Trophoblast cell (in vitro differentiated cells and primary cell): ENCODE data around the gene CYP26B1.

Experiments
- DNase-seq, 2 donors: peaks; one replicate each; pipeline ENCODE4 v3.0.0-alpha.2; 2016
- H2AFZ ChIP-seq: 2 replicates; pipeline ENCODE4 v1.6.1; 2013; ENCODE audit warnings: low read length, moderate library complexity, mild to moderate bottlenecking; ENCODE audit not compliant: insufficient read depth, poor library complexity
- H2AK5ac ChIP-seq: 2 replicates; pipeline ENCODE4 v1.6.1; 2013; ENCODE audit warnings: mild to moderate bottlenecking, low read length
- H2BK120ac ChIP-seq: 2 replicates; pipeline ENCODE4 v1.6.1; 2013; ENCODE audit warnings: low read length, mild to moderate bottlenecking, moderate library complexity; ENCODE audit not compliant: insufficient read depth, poor library complexity
- H2BK12ac ChIP-seq: 2 replicates; pipeline ENCODE4 v1.6.1; 2013; ENCODE audit warnings: mild to moderate bottlenecking, low read length, moderate library complexity
- H2BK5ac ChIP-seq: 2 replicates; pipeline ENCODE4 v1.6.1; 2013; ENCODE audit warnings: low read length, low read depth, moderate library complexity, mild to moderate bottlenecking; ENCODE audit not compliant: poor library complexity
- H3K14ac ChIP-seq: 2 replicates; pipeline ENCODE4 v1.6.1; 2013; ENCODE audit warnings: mild to moderate bottlenecking, low read length
- H3K18ac ChIP-seq: 2 replicates; pipeline ENCODE4 v1.6.1; 2013; ENCODE audit warnings: mild to moderate bottlenecking, low read length
- H3K23ac ChIP-seq: 2 replicates; pipeline ENCODE4 v1.6.1; 2013; ENCODE audit warnings: low read length
- H3K27ac ChIP-seq: 2 replicates; pipeline ENCODE4 v1.5.1; 2013; ENCODE audit warnings: low read depth, mild to moderate bottlenecking, inconsistent platforms, low read length, moderate library complexity
- H3K27me3 ChIP-seq: 2 replicates; pipeline ENCODE4 v1.6.1; 2013; ENCODE audit warnings: inconsistent platforms, mild to moderate bottlenecking, low read length, moderate library complexity; ENCODE audit not compliant: insufficient read depth
- H3K36me3 ChIP-seq, 2 experiments: 1 replicate in 1 of 2; 2 replicates in 1 of 2; pipeline ENCODE4 v1.6.1; 2013; ENCODE audit warnings: low read length in 2 of 2, mild to moderate bottlenecking in 2 of 2, moderate library complexity in 1 of 2; ENCODE audit not compliant: insufficient read depth in 2 of 2, control insufficient read depth in 1 of 2
- H3K4ac ChIP-seq: 2 replicates; pipeline ENCODE4 v1.6.1; 2013; ENCODE audit warnings: low read depth, mild to moderate bottlenecking, low read length, moderate library complexity
- H3K4me1 ChIP-seq, 2 experiments: 1 replicate in 1 of 2; 2 replicates in 1 of 2; pipeline ENCODE4 v1.6.1; 2013; ENCODE audit warnings: low read length in 2 of 2, mild to moderate bottlenecking in 2 of 2, moderate library complexity in 1 of 2; ENCODE audit not compliant: insufficient read depth in 2 of 2, control insufficient read depth in 1 of 2
- H3K4me2 ChIP-seq: 2 replicates; pipeline ENCODE4 v1.6.1; 2013; ENCODE audit warnings: inconsistent platforms, mild to moderate bottlenecking, low read length, moderate library complexity
- H3K4me3 ChIP-seq: 2 replicates; pipeline ENCODE4 v1.5.1; 2013; ENCODE audit warnings: mild to moderate bottlenecking, low read depth, low read length, inconsistent platforms
- H3K79me1 ChIP-seq: one replicate; pipeline ENCODE4 v1.6.1; 2013; ENCODE audit warnings: low read length
- H3K79me2 ChIP-seq: 2 replicates; pipeline ENCODE4 v1.6.1; 2013; ENCODE audit warnings: low read length, mild to moderate bottlenecking; ENCODE audit not compliant: control insufficient read depth, insufficient read depth, poor library complexity
- H3K9ac ChIP-seq: 2 replicates; pipeline ENCODE4 v1.6.1; 2013; ENCODE audit warnings: mild to moderate bottlenecking, low read length
- H3K9me3 ChIP-seq: 2 replicates; pipeline ENCODE4 v1.6.1; 2013; ENCODE audit warnings: low read depth, mild to moderate bottlenecking, control low read depth, inconsistent platforms, low read length; ENCODE audit not compliant: insufficient read depth
- H4K12ac ChIP-seq: 2 replicates; pipeline ENCODE4 v1.6.1; 2013; ENCODE audit warnings: low read depth, mild to moderate bottlenecking, low read length, moderate library complexity
- H4K8ac ChIP-seq: 2 replicates; pipeline ENCODE4 v1.6.1; 2013; ENCODE audit warnings: low read depth, mild to moderate bottlenecking, low read length, moderate library complexity
- H4K91ac ChIP-seq: one replicate; pipeline ENCODE4 v1.6.1; 2013; ENCODE audit warnings: low read depth, mild to moderate bottlenecking, low read length, moderate library complexity
- WGBS: extraction: QIAGEN DNeasy Blood & Tissue Kit; methylation state at CpG from one replicate; pipeline ENCODE4 v1.1.7; 2013; ENCODE audit warnings: missing lambda C conversion rate; ENCODE audit not compliant: insufficient read length, insufficient coverage; ENCODE audit errors: extremely low coverage; 5-methylcytosine and 5-hydroxymethylcytosine counted together

The CYP26B1 gene

GRCh38 chr2:72132981-72133720, 14.5 kb downstream of the CYP26B1 start:
- H3K9ac ChIP-seq: no peak overlapping the region
- no peak for DNase-seq
- H3K4me1 ChIP-seq: peaks cover 6% of the 10 kb centered on the region in 2 experiments
- H2BK5ac ChIP-seq: no peak overlapping the region
- H2AFZ ChIP-seq: no peak overlapping the region
- no peak overlapping the region for H3K4ac ChIP-seq
- peaks cover 6% of the 10 kb centered on the region in 2 experiments for H3K36me3 ChIP-seq
- no peak overlapping the region for H3K27ac ChIP-seq
- H3K79me1 ChIP-seq: no peaks in the 10 kb centered on the region
- H2BK12ac ChIP-seq: no peak overlapping the region
- no peak overlapping the region for H4K12ac ChIP-seq
- no peaks in the 10 kb centered on the region for H3K27me3 ChIP-seq
- H3K79me2 ChIP-seq: no peaks in the 10 kb centered on the region
- no peak overlapping the region for H4K91ac ChIP-seq
- H2AK5ac ChIP-seq: no peak overlapping the region
- H3K4me2 ChIP-seq: no peak overlapping the region
- H4K8ac ChIP-seq: no peak overlapping the region
- H3K18ac ChIP-seq: no peak overlapping the region
- no peak overlapping the region for H2BK120ac ChIP-seq
- WGBS: no CpG with 5 or more reads among the region's 29 CpGs
- no peaks in the 10 kb centered on the region for H3K9me3 ChIP-seq
- H3K14ac ChIP-seq: no peak overlapping the region
- H3K4me3 ChIP-seq: no peak overlapping the region
- H3K23ac ChIP-seq: no peak overlapping the region

- Histone ChIP-seq H3K4me2 (no peak overlapping the region), H2AK5ac (no peak overlapping the region), H3K18ac (no peak overlapping the region), H3K79me2 (no peaks in the 10 kb centered on the region), H3K4ac (no peak overlapping the region), H3K27me3 (no peaks in the 10 kb centered on the region), H3K4me1 (no peaks in the 10 kb centered on the region), H3K79me1 (no peaks in the 10 kb centered on the region), H3K4me3 (peak overlapping the region; percentile 1), H3K9ac (no peak overlapping the region), H3K9me3 (no peaks in the 10 kb centered on the region), H4K8ac (no peak overlapping the region), H2BK12ac (no peak overlapping the region), H4K12ac (no peak overlapping the region), H3K36me3 (peaks cover 6% of the 10 kb centered on the region in 2 experiments), H3K23ac (no peak overlapping the region), H2AFZ (no peak overlapping the region), H2BK5ac (no peak overlapping the region), H3K14ac (no peak overlapping the region), H4K91ac (no peak overlapping the region), H3K27ac (no peak overlapping the region), H2BK120ac (no peak overlapping the region)
- DNase-seq: no peak
- no CpG with 5 or more reads among the region's 37 CpGs for WGBS
Measured at GRCh38 chr2:72131916-72132841, 15.5 kb downstream of the CYP26B1 start.

DNA sequence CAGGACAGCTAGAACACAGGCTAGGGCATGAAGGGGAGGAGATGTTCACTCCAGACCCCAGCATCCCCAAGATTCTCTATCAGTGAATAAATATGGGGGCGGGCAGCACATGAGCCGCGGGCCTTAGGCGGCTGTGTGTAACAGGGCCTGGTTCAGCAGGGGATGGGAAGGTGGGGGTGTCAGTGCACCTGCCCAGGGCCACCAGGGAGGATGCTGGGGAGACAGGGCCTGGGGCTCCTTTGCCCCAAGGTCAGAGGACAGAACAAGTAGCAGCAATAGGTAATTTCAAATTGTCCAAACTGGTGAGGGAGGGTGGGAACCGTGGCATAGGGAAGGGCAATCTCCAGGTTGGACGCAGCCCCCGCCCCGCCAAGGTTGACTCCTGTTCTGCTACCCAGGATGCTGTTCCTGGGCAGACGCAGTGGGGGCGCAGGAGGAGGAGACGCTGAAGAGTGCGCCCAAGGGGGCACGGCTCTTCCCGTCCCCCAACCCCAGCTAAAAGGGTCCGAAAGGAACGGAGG, 16.2 kb downstream of the CYP26B1 start:
- no peak overlapping the region for H3K18ac ChIP-seq
- no peak overlapping the region for H2AFZ ChIP-seq
- H3K9me3 ChIP-seq: no peaks in the 10 kb centered on the region
- no peak overlapping the region for H2BK12ac ChIP-seq
- H4K12ac ChIP-seq: no peak overlapping the region
- H3K14ac ChIP-seq: no peak overlapping the region
- DNase-seq: no peak
- H3K27ac ChIP-seq: no peak overlapping the region
- no peak overlapping the region for H3K9ac ChIP-seq
- no peak overlapping the region for H2AK5ac ChIP-seq
- no peaks in the 10 kb centered on the region for H3K79me2 ChIP-seq
- no peak overlapping the region for H3K23ac ChIP-seq
- H3K4me2 ChIP-seq: no peak overlapping the region
- H2BK5ac ChIP-seq: no peak overlapping the region
- H2BK120ac ChIP-seq: no peak overlapping the region
- WGBS: no CpG with 5 or more reads among the region's 16 CpGs
- no peak overlapping the region for H4K8ac ChIP-seq
- H3K4ac ChIP-seq: no peak overlapping the region
- H3K4me1 ChIP-seq: no peaks in the 10 kb centered on the region
- H3K4me3 ChIP-seq: peak overlapping the region; percentile 1
- no peaks in the 10 kb centered on the region for H3K79me1 ChIP-seq
- no peaks in the 10 kb centered on the region for H3K27me3 ChIP-seq
- peaks cover 6% of the 10 kb centered on the region in 2 experiments for H3K36me3 ChIP-seq
- no peak overlapping the region for H4K91ac ChIP-seq

GRCh38 chr2:72130659-72131360, 16.9 kb downstream of the CYP26B1 start:
- no peak overlapping the region for H3K14ac ChIP-seq
- H3K18ac ChIP-seq: no peak overlapping the region
- H3K27me3 ChIP-seq: no peaks in the 10 kb centered on the region
- H2BK12ac ChIP-seq: no peak overlapping the region
- H3K79me2 ChIP-seq: no peaks in the 10 kb centered on the region
- H3K4me1 ChIP-seq: no peaks in the 10 kb centered on the region
- DNase-seq: peak in 1 of 2 donors; percentile 34
- no peak overlapping the region for H2AK5ac ChIP-seq
- WGBS: no CpG with 5 or more reads among the region's 26 CpGs
- H3K23ac ChIP-seq: no peak overlapping the region
- no peak overlapping the region for H3K9ac ChIP-seq
- no peaks in the 10 kb centered on the region for H3K9me3 ChIP-seq
- H2BK120ac ChIP-seq: no peak overlapping the region
- H3K4me3 ChIP-seq: no peak overlapping the region
- no peak overlapping the region for H4K91ac ChIP-seq
- H3K4ac ChIP-seq: no peak overlapping the region
- H2BK5ac ChIP-seq: no peak overlapping the region
- no peak overlapping the region for H4K12ac ChIP-seq
- peaks cover 6% of the 10 kb centered on the region in 2 experiments for H3K36me3 ChIP-seq
- H4K8ac ChIP-seq: no peak overlapping the region
- H3K4me2 ChIP-seq: no peak overlapping the region
- no peaks in the 10 kb centered on the region for H3K79me1 ChIP-seq
- no peak overlapping the region for H3K27ac ChIP-seq
- H2AFZ ChIP-seq: no peak overlapping the region
